Inferior parietal cortex (tissue), 1 donor: ENCODE measurements around the gene TYRP1.

Source experiments
- DNase-seq: peaks from one replicate; pipeline ENCODE4 v3.0.0-alpha.2; 2016; ENCODE audit errors: extremely low spot score

TYRP1 gene

DNA sequence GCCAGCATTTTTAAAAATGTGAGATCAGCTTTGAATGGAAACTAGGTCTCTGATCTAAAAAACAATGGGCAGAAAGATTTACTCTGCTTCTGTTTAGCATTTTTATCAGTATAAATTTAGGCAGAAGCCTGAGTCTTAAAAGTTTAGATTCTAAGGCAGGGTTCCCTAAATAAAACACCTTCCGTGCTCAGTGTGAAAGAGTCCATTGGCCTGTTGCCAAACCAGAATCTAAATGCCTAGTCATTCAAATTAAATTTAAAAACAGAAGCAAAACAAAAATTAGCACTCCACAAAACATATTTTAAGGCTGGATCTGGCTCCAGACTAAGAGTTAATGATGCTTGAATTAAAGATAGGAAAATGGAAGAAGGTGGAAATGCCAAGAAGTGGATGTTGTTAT is 4.5 kb downstream of the TYRP1 start:
- DNase-seq: no peak

GRCh38 chr9:12698266-12698665 is 5.1 kb downstream of the TYRP1 start:
- no peak for DNase-seq

DNA sequence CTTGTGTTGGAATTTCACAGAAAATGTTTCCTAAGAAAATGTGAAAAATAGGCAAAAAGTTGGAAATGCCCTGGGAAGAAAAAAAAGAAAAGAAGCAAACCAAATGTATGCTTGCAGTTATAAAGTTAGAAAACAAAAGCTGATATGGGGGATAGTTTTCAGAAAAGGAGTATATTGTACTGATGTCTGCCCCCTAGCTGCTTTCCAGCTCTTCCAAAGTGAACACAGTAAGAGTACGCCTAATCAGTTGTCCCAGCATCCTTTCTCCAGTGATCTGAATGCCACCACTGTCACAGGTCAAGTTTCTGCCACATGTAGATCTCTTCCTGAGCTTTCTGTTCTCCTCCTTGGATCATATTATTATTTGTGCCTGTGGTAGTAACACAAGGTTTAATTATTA is 5.8 kb downstream of the TYRP1 start:
- no peak for DNase-seq

- DNase-seq: no peak
These were observed 6.3 kb downstream of the TYRP1 start for GRCh38 chr9:12699529-12699928.

- DNase-seq: no peak
These were observed 7.9 kb downstream of the TYRP1 start for GRCh38 chr9:12701126-12701525.

DNA sequence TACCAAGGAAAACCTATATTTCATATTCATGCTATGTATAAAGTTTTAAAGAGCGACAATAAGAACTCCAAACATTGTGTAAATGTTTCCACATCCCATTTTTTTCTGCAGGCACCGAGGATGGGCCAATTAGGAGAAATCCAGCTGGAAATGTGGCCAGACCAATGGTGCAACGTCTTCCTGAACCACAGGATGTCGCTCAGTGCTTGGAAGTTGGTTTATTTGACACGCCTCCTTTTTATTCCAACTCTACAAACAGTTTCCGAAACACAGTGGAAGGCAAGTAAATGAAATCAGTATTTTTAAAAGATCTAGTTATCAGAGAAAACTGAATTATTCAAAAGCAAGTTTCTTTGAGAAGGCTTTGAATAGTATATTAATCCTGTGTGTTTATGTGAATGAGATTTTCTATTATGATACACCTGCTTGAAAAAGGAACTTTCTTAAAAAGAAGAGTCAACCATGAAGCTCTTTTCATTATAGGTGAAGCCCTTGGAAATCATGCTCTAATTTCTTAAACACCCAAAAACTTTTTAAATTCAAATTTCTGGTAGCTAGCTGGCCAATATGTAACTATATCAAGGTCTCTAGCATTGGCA is 9.1 kb downstream of the TYRP1 start:
- peak; percentile 66 for DNase-seq

- DNase-seq: peak; percentile 17
These were observed 10.8 kb downstream of the TYRP1 start for GRCh38 chr9:12703996-12704395.

DNA sequence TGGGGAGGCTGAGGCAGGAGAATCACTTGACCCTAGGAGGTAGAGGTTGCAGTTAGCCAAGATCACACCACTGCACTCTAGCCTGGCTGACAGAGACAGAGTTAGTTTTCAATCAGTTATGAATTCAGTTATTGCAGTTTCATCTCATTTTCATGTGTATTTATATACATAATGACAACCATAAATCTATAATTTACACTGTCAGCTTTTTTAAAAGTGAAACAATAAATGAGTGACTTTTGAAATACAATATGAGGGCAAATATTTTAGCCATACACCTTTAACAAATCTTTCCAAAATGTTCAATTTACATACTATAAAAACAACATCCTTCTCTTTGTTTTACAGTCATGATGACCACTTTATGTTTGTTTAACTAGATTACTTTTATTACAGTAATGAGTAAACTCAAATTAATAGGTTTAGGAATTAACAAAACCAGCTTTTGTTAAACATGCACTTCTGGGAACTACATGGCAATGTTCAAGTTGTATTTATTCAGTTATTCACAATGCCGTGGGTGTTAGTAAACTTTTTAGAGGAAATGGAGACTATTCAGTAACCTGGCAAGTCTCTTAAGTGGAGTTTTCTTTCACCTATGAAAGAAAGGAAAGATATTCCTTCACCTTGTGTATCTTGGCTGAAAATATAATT is 12.7 kb downstream of the TYRP1 start:
- no peak for DNase-seq

GRCh38 chr9:12708562-12709298 is 15.5 kb downstream of the TYRP1 start:
- DNase-seq: no peak

DNA sequence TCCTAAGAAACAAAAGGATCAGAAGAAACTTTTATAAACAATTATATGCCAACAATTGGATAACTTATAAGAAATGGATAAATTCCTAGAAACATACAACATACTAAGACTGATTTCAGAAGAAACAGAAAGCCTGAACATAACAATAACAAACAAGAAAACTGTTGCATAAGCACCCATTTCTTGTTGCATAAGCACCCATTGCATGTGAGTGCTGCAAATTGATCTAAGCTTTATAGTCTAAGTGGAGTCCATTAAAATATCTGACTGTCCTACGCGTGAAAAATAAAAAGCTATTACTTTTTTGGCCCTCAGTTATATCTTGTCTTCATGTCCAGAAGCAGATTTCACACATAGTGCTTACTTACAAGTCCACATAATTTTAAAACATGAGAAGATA is 19.3 kb downstream of the TYRP1 start:
- no peak for DNase-seq

DNA sequence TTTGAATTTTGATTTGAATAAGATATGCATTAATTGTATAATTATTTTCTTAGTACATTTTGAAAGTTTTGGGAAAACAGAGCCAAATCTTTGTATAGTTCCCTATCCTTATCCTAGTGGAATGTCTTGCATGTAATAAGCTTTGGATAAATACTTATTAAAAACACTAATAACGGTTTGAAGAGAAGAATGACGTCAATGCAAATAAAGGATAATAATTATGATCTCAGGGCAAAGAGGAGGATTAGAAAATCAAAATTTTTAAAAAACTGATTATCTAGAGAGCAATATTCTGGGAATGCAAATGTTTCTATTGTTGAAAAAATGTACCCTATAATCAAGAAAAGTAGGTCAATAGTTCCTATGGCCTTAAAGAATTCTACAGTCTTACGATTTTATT is 22.1 kb downstream of the TYRP1 start:
- DNase-seq: no peak

DNA sequence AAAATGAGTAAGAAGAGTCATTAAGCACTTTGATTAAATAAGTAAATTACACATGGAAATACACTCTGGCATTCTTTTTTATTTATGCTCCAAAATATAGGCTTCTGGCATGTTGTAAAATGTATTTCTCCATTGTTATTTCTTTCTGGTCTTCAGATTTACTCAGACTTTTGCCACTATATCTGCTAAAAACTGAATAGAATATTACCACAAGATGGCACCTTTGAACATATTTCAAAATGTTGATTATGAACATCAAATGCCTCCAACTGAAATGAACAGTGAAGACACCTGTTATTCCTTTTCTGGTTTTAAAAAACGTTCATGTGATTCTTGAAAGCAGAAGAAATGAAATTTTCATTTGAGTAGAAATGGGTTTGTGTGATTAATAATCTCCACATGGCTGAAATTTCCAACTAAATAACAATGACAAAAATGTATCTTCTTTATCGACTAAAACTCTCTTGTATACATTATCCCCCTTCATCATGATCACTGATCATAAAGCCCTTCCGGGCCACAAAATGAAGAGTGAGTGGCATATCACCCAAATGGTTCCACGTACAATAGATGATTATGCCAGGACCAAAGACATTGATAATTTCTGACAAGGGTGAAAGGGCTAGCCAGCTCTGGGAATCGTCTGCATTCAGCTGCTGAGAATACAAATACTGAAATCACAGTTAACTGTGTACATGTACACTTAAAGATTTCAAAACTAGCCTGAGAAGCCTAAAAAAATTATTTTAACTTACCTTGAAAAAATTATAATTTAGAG is 23.8 kb downstream of the TYRP1 start:
- DNase-seq: no peak

- DNase-seq: no peak
These were observed 24.7 kb downstream of the TYRP1 start for GRCh38 chr9:12717907-12718306.

- DNase-seq: peak; percentile 73
These were observed 25.4 kb downstream of the TYRP1 start for GRCh38 chr9:12718482-12719026.

DNA sequence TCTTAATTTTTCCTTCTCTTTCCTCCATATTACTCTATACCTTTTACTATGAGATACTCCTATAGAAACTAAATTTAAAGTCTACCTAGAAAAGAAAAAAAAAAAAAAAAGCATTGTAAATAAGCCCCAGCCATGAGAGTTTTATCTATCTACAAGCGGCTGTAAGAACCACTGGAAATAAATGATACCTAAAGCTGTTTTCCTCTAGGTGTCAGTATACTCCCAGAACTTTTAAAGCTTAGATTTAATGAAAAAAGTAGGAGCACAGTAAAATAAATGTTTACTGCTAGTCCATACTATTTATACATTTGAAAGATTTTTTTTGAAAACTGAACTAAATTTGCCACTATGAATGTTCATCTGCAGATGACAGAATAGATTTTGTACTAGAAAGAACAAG is 26.2 kb downstream of the TYRP1 start:
- DNase-seq: no peak

- DNase-seq: no peak
These were observed 27.4 kb downstream of the TYRP1 start for GRCh38 chr9:12720551-12720950.

DNA sequence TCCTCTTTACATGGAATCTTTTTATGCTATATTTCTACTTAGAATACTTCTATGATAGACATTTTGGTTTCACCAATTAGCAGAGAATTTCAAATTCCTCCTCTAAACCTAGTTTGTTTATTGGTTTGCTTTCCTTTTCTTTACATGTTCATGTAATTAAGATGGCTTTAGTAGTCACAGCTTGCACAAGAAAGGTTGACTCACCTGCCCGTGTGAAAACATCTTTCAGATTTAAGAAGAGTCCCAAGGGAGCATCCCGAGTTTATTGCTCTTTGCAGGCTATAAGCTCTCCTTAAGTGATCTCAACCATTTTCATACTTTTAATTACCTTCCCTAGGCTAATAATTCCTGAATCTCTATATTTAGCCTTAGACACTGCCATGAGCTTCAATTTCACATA is 28.9 kb downstream of the TYRP1 start:
- no peak for DNase-seq

- peak; percentile 69 for DNase-seq
These were observed 30.3 kb downstream of the TYRP1 start for GRCh38 chr9:12723409-12724028.

DNA sequence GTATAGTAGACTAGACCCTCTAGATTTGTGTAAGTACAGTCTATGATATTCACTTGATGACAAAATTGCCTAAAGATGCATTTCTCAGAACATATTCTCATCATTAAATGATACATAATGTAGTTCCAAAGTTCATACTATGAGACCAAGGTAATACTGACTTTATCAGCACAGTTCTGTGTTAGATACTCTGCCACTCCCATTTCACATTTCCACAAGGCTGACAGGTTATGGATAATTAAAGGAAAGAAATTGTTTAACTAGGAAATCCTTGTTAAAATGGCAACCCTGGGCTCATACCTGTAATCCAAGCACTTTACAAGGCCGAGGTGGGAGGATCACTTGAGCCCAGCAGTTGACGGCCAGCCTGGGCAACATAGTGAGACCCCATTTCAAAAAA is 33.6 kb downstream of the TYRP1 start:
- no peak for DNase-seq

DNA sequence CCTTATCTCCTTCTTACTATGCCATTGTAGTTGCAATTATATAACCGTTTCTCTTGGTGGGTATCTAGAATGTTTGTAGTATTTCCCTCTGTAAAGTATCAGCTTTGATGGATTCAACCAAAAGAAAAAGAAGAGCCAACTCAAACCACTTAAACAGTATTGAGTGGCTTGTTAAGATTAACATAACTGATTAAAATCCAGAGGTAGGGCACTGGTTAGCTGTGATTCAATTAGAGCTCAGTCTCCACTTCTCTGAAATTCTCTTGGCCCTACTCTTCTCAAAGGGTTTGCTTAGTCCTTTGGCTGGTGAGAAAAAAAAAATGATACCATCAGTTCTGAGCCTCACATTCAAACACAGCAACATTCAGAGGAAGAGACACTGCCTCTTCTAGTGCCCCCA is 37.0 kb downstream of the TYRP1 start:
- DNase-seq: no peak

DNA sequence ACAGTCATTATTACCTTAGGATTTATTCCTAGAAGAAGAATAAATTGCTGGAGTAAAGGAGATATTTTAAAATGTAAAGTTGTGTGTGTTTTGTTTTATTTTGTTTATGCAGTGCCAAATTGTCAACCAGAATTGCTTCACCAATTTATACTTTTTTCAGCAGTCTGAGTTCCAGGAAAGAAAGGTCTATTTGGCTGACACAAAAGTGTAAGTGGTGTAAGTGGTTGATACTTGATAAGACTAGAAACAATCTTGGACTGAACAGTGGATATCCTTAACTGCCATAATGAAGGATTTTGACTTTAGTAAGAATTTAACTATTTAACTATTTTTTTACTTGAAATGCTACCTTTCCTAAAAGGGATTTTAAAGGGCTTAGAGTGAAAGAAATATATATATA is 37.7 kb downstream of the TYRP1 start:
- no peak for DNase-seq

- no peak for DNase-seq
These were observed 39.8 kb downstream of the TYRP1 start for GRCh38 chr9:12732971-12733370.
